Lower leg skin (tissue), 3 donors: Measurements from ENCODE around the gene PGBD5.

Source experiments
- POLR2A ChIP-seq, 2 donors: fragments of 450-650 bp; IDR thresholded peaks; one replicate each; pipeline ENCODE4 v1.6.1; 2016 to 2017; ENCODE audit warnings: antibody characterized with exemption in 2 of 2, mild to moderate bottlenecking in 1 of 2, moderate library complexity in 1 of 2
- TF ChIP-seq, protein P1 (sequence below), 3 donors: fragments of 450-650 bp; IDR thresholded peaks; one replicate each; pipeline ENCODE4 v1.5.1; 2016; ENCODE audit warnings: antibody characterized with exemption in 3 of 3, mild to moderate bottlenecking in 3 of 3, moderate library complexity in 2 of 3

DNA sequence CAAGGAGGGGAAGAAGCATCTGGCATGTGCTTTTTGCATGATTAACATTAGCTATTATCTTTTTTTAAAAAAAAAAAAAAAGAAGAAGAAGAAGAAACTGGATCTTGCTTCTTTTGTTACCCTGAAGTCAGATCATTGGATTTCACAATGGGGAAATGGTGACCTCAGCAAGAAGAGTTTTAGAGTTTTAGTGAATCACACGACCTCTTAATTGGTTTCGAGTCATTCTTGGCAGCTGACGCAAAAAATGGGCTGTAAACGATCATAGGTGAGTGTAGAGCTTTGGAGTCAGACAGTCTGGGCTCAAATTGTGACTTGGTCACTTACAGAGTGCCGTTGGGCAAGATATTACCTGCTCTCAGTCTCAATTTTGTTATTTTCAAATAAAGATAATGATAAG lies 33.3 kb upstream of the PGBD5 start:
- TF ChIP-seq, protein P1, sequence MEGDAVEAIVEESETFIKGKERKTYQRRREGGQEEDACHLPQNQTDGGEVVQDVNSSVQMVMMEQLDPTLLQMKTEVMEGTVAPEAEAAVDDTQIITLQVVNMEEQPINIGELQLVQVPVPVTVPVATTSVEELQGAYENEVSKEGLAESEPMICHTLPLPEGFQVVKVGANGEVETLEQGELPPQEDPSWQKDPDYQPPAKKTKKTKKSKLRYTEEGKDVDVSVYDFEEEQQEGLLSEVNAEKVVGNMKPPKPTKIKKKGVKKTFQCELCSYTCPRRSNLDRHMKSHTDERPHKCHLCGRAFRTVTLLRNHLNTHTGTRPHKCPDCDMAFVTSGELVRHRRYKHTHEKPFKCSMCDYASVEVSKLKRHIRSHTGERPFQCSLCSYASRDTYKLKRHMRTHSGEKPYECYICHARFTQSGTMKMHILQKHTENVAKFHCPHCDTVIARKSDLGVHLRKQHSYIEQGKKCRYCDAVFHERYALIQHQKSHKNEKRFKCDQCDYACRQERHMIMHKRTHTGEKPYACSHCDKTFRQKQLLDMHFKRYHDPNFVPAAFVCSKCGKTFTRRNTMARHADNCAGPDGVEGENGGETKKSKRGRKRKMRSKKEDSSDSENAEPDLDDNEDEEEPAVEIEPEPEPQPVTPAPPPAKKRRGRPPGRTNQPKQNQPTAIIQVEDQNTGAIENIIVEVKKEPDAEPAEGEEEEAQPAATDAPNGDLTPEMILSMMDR (IDR thresholded peaks at IDR 0.05) = no peak
- no peak for TF ChIP-seq POLR2A (IDR thresholded peaks at IDR 0.05)
